NCI-H1417 treated with DMSO at 0.1 percent for 48 hours (cell line): Measurements from ENCODE around the gene RTN4RL2.

Experiments
- DNase-seq: peaks from one replicate; lab custom pipeline; 2025; lab: John Stamatoyannopoulos, UW

Gene RTN4RL2

GRCh38 chr11:57460022-57460757 lies at the start of gene RTN4RL2:
Gene RTN4RL2, plus strand, starts transcription at chr11:57460528. Its CDS starts 338 bp downstream, at chr11:57460866.
- DNase-seq, result no peak

GRCh38 chr11:57413681-57414080 lies 46.6 kb upstream of the RTN4RL2 start:
- no peak for DNase-seq

- no peak for DNase-seq
These were observed 45.6 kb upstream of the RTN4RL2 start for GRCh38 chr11:57414612-57415212.

- DNase-seq, result no peak
These were observed 43.9 kb upstream of the RTN4RL2 start for GRCh38 chr11:57416436-57416835.

- no peak for DNase-seq
These were observed 43.3 kb upstream of the RTN4RL2 start for GRCh38 chr11:57417056-57417455.

- DNase-seq, result no peak
These were observed 42.2 kb upstream of the RTN4RL2 start for GRCh38 chr11:57418131-57418530.

GRCh38 chr11:57419146-57419545 lies 41.2 kb upstream of the RTN4RL2 start:
- DNase-seq, result no peak

- no peak for DNase-seq
These were observed 39.3 kb upstream of the RTN4RL2 start for GRCh38 chr11:57421066-57421465.

- DNase-seq, result no peak
These were observed 38.5 kb upstream of the RTN4RL2 start for GRCh38 chr11:57421805-57422204.

- DNase-seq, result no peak
These were observed 37.7 kb upstream of the RTN4RL2 start for GRCh38 chr11:57422669-57423068.

GRCh38 chr11:57424137-57424791 lies 36.1 kb upstream of the RTN4RL2 start:
- no peak for DNase-seq

- no peak for DNase-seq
These were observed 35.4 kb upstream of the RTN4RL2 start for GRCh38 chr11:57424792-57425564.

- no peak for DNase-seq
These were observed 34.5 kb upstream of the RTN4RL2 start for GRCh38 chr11:57425565-57426438.

- no peak for DNase-seq
These were observed 33.8 kb upstream of the RTN4RL2 start for GRCh38 chr11:57426439-57426928.

- no peak for DNase-seq
These were observed 33.2 kb upstream of the RTN4RL2 start, which contains the start of gene SLC43A3 for GRCh38 chr11:57426929-57427726. Gene SLC43A3, minus strand, starts transcription at chr11:57427121. Its CDS starts 949 bp downstream, at chr11:57426172.

GRCh38 chr11:57427727-57428082 lies 32.6 kb upstream of the RTN4RL2 start:
- no peak for DNase-seq

- no peak for DNase-seq
These were observed 31.7 kb upstream of the RTN4RL2 start for GRCh38 chr11:57428643-57429042.

- DNase-seq, result no peak
These were observed 30.4 kb upstream of the RTN4RL2 start for GRCh38 chr11:57429946-57430345.

GRCh38 chr11:57430952-57431351 lies 29.4 kb upstream of the RTN4RL2 start:
- no peak for DNase-seq

GRCh38 chr11:57432149-57432561 lies 28.2 kb upstream of the RTN4RL2 start:
- DNase-seq, result no peak
